ENCODE results near the gene BTBD16.

BTBD16 gene

GRCh38 chr10:122362621-122363020 is 91.5 kb downstream of the BTBD16 start:
- DNase-seq (ENCODE audit: low read depth in 2 of 3, low spot score in 1 of 3), result no peak

GRCh38 chr10:122363311-122363710 is 92.2 kb downstream of the BTBD16 start:
- DNase-seq (ENCODE audit: low read depth in 2 of 3, low spot score in 1 of 3), result no peak

GRCh38 chr10:122363722-122364463 is 92.8 kb downstream of the BTBD16 start:
- no peak for DNase-seq (ENCODE audit: low read depth in 2 of 3, low spot score in 1 of 3)

- DNase-seq (ENCODE audit: low read depth in 2 of 3, low spot score in 1 of 3), result no peak
These were observed 97.6 kb downstream of the BTBD16 start for GRCh38 chr10:122368502-122369254.

- DNase-seq (ENCODE audit: low read depth in 2 of 3, low spot score in 1 of 3), result no peak
These were observed 102.0 kb downstream of the BTBD16 start for GRCh38 chr10:122373108-122373507.

GRCh38 chr10:122373721-122374120 is 102.6 kb downstream of the BTBD16 start:
- no peak for DNase-seq (ENCODE audit: low read depth in 2 of 3, low spot score in 1 of 3)

- peak; percentile 79 to 90 (median 87) for DNase-seq (ENCODE audit: low read depth in 2 of 3, low spot score in 1 of 3)
These were observed 103.3 kb downstream of the BTBD16 start, which contains the start of gene PLEKHA1 for GRCh38 chr10:122374237-122374858. PLEKHA1 (plus strand) TSS chr10:122374708; CDS start chr10:122393201, 18,493 bp downstream.

- DNase-seq (ENCODE audit: low read depth in 2 of 3, low spot score in 1 of 3), result peak; percentile 39 to 57 (median 47)
These were observed 104.0 kb downstream of the BTBD16 start for GRCh38 chr10:122374859-122375678.

- no peak for DNase-seq (ENCODE audit: low read depth in 2 of 3, low spot score in 1 of 3)
These were observed 104.6 kb downstream of the BTBD16 start for GRCh38 chr10:122375679-122376160.

GRCh38 chr10:122376364-122376961 is 105.4 kb downstream of the BTBD16 start:
- DNase-seq (ENCODE audit: low read depth in 2 of 3, low spot score in 1 of 3), result no peak

GRCh38 chr10:122379041-122379440 is 107.9 kb downstream of the BTBD16 start:
- no peak for DNase-seq (ENCODE audit: low read depth in 2 of 3, low spot score in 1 of 3)

- DNase-seq (ENCODE audit: low read depth in 2 of 3, low spot score in 1 of 3), result no peak
These were observed 108.4 kb downstream of the BTBD16 start for GRCh38 chr10:122379537-122379936.

- DNase-seq (ENCODE audit: low read depth in 2 of 3, low spot score in 1 of 3), result no peak
These were observed 109.6 kb downstream of the BTBD16 start for GRCh38 chr10:122380703-122381102.

GRCh38 chr10:122381680-122382079 is 110.6 kb downstream of the BTBD16 start:
- DNase-seq (ENCODE audit: low read depth in 2 of 3, low spot score in 1 of 3), result no peak

- DNase-seq (ENCODE audit: low read depth in 2 of 3, low spot score in 1 of 3), result no peak
These were observed 115.4 kb downstream of the BTBD16 start for GRCh38 chr10:122386514-122386913.

- DNase-seq (ENCODE audit: low read depth in 2 of 3, low spot score in 1 of 3), result no peak
These were observed 116.5 kb downstream of the BTBD16 start for GRCh38 chr10:122387572-122387971.
